OCI-LY7 (cell line): ENCODE data around the gene GTF2H1.
"Not testable (repeated sequence)": the region's sequence is repeated elsewhere in the genome, so short reads cannot be mapped to it uniquely, and the experiment has no call there.

Experiments
- EZH2phosphoT487 ChIP-seq: fragments of 200-600 bp; sonication (generic); IDR thresholded peaks from 2 replicates; pipeline ENCODE4 v1.6.1; 2018; ENCODE audit warnings: low read depth, borderline replicate concordance, mild to moderate bottlenecking, mixed run types, antibody characterized with exemption, low read length, moderate library complexity, mixed read lengths
- TF ChIP-seq, protein P1 (sequence below): fragments of 200-600 bp; sonication (generic); conservative IDR thresholded peaks from 2 replicates; pipeline ENCODE4 v1.5.1; 2014; ENCODE audit warnings: mild to moderate bottlenecking, antibody characterized with exemption, low read length, moderate library complexity, mixed read lengths

DNA sequence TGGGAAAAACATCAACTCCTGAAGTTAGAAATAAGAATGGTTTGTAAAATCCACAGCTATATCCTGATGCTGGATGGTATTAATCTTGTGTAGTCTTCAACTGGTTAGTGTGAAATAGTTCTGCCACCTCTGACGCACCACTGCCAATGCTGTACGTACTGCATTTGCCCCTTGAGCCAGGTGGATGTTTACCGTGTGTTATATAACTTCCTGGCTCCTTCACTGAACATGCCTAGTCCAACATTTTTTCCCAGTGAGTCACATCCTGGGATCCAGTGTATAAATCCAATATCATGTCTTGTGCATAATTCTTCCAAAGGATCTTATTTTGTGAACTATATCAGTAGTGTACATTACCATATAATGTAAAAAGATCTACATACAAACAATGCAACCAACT is 85.0 kb downstream of the GTF2H1 start:
- TF ChIP-seq, protein P1, sequence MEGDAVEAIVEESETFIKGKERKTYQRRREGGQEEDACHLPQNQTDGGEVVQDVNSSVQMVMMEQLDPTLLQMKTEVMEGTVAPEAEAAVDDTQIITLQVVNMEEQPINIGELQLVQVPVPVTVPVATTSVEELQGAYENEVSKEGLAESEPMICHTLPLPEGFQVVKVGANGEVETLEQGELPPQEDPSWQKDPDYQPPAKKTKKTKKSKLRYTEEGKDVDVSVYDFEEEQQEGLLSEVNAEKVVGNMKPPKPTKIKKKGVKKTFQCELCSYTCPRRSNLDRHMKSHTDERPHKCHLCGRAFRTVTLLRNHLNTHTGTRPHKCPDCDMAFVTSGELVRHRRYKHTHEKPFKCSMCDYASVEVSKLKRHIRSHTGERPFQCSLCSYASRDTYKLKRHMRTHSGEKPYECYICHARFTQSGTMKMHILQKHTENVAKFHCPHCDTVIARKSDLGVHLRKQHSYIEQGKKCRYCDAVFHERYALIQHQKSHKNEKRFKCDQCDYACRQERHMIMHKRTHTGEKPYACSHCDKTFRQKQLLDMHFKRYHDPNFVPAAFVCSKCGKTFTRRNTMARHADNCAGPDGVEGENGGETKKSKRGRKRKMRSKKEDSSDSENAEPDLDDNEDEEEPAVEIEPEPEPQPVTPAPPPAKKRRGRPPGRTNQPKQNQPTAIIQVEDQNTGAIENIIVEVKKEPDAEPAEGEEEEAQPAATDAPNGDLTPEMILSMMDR: not testable (repeated sequence)
- not testable (repeated sequence) for TF ChIP-seq EZH2phosphoT487
